Right cardiac atrium (tissue), 5 donors: ENCODE results near the gene FAM117A. TPM values are rescaled to one million over a fixed set of nuclear protein-coding genes. Genes with fewer than 3 reads are reported as not detected.

Experiments
- ATAC-seq, 2 donors: fragments of 200-7000 bp; cut with Tn5 transposase; one replicate each; pipeline versions ENCODE4 v1.8.0 to v1.9.1; 2020; ENCODE audit warnings: moderate library complexity in 2 of 2, mild to moderate bottlenecking in 1 of 2
- DNase-seq, 3 donors: peaks; one replicate each; pipeline ENCODE4 v3.0.0-alpha.2; 2020
- H3K27ac ChIP-seq: one replicate; pipeline ENCODE4 v1.5.1; 2013; ENCODE audit warnings: mild to moderate bottlenecking, low read length, control low read depth, moderate library complexity
- H3K27me3 ChIP-seq: one replicate; pipeline ENCODE4 v1.6.1; 2013; ENCODE audit not compliant: control insufficient read depth, insufficient read depth
- H3K4me1 ChIP-seq: one replicate; pipeline ENCODE4 v1.6.1; 2013; ENCODE audit warnings: low read length; ENCODE audit not compliant: control insufficient read depth, insufficient read depth
- H3K4me3 ChIP-seq: one replicate; pipeline ENCODE4 v1.5.1; 2013; ENCODE audit warnings: low read length, control low read depth
- H3K9me3 ChIP-seq: one replicate; pipeline ENCODE4 v1.6.1; 2013; ENCODE audit warnings: low read length; ENCODE audit not compliant: control insufficient read depth
- WGBS: extraction: QIAGEN DNeasy Blood & Tissue Kit; methylation state at CpG from one replicate; pipeline ENCODE4 v1.1.7; 2013; 5-methylcytosine and 5-hydroxymethylcytosine counted together
- intact Hi-C, 4 donors: fragments of 100-400 bp; cut with DNase I; formaldehyde crosslinking; loops; one replicate each; pipeline versions ENCODE4 v1.11.0 to v1.14.0; 2022 to 2023
- long read RNA-seq, 4 donors: library from polyadenylated mRNA; unstranded; transcript quantifications; one replicate each; pipeline ENCODE4 v2.0.0, GENCODE V29; 2020 to 2021
- polyA plus RNA-seq: library from polyadenylated mRNA; stranded (reverse); fragments of 200-250 nt; gene quantifications from one replicate; pipeline ENCODE4 v1.2.3, GENCODE V29; 2013
- total RNA-seq, 4 donors: library from RNA; stranded (reverse); fragmentation: NEBNext Ultra II Directional; extraction: Animal tissue kit (Norgen Biotek cat#: 25700); gene quantifications; one replicate each; pipeline ENCODE4 v1.2.1, GENCODE V29; 2021
- donor health status: healthy with polysubstance abuse.
- donor health status: DM: no; HTN: yes; CAD: no.
- donor health status: DM: no; HTN: no; CAD: no.
- donor health status: DM: no; HTN: yes; CAD: no; lungs with severe emphysema.
- donor health status: DM: yes; HTN: yes; CAD: no.

The FAM117A gene, protein sequence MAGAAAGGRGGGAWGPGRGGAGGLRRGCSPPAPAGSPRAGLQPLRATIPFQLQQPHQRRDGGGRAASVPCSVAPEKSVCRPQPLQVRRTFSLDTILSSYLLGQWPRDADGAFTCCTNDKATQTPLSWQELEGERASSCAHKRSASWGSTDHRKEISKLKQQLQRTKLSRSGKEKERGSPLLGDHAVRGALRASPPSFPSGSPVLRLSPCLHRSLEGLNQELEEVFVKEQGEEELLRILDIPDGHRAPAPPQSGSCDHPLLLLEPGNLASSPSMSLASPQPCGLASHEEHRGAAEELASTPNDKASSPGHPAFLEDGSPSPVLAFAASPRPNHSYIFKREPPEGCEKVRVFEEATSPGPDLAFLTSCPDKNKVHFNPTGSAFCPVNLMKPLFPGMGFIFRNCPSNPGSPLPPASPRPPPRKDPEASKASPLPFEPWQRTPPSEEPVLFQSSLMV
- total RNA-seq (10 to 100 TPM in 3 of 4 donors, 1 to 10 TPM in 1; 9.9 to 22.8 (median 17.5) TPM), polyA plus RNA-seq (16.9 TPM)
- long read RNA-seq, donor 1, transcript FAM117A-201 (8 exons, 2,365 nt) = major isoform, 14 of 27 reads
- long read RNA-seq, donor 1, partial matches to known transcripts = 7 of 27 reads
- long read RNA-seq, donor 1, other reads (novel, unspliced or antisense) = 6 of 27 reads
- long read RNA-seq, donor 2, transcript FAM117A-201 (8 exons, 2,365 nt) = major isoform, 22 of 27 reads
- long read RNA-seq, donor 2, partial matches to known transcripts = 5 of 27 reads
- long read RNA-seq, donor 2, other reads (novel, unspliced or antisense) = 0 of 27 reads
- long read RNA-seq, donor 3, partial matches to known transcripts = 5 of 5 reads
- long read RNA-seq, donor 3, other reads (novel, unspliced or antisense) = 0 of 5 reads
- long read RNA-seq, donor 4, transcript FAM117A-201 (8 exons, 2,365 nt) = major isoform, 26 of 29 reads
- long read RNA-seq, donor 4, partial matches to known transcripts = 2 of 29 reads
- long read RNA-seq, donor 4, other reads (novel, unspliced or antisense) = 0 of 29 reads

DNA sequence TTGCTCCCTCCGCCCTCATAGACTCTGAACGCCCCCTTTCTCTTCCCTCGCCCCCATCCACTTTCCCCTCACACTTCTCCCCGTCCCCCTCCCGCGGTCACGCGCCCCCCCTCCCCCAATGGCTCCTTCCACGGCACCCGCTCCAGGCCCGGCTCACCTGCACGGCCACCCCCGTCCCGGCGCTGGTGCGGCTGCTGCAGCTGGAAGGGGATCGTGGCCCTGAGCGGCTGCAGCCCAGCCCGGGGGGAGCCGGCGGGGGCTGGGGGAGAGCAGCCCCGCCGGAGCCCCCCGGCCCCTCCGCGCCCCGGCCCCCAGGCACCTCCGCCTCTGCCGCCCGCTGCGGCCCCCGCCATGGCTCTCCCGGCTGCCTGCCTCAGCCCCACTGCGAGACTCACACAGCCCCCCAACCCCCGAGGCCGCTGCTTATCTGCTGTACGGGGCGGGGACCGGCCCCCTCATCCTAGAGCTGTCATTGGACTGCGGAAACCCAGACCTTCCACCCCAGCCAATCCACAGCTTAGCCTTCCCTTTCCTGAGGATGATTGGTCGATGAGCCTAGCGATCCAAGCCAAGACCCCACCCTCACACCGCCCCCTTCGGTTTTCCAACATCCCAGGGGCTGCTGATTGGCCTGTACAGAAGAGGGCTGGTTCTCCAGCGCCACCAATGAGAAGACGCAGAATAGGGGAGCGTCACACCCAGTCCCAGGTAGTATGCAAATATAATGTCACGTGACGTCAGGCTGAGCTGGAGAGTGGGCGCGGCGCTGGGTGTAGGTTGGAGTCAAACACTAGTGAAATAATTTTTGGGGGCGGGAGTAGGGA lies at the start of gene FAM117A:
FAM117A (minus strand) TSS at position 397 of the 824 bp plus-strand sequence; CDS start at position 353, 44 bp downstream.
- ATAC-seq (peak; percentile 98 to 99), DNase-seq (peak; percentile 96 to 97 (median 97))
- Histone ChIP-seq H3K27me3 (no peaks in the 10 kb centered on the region), H3K4me3 (peak within 1 kb of the TSS; percentile 98), H3K27ac (peak within 1 kb of the TSS; percentile 10), H3K9me3 (no peaks in the 10 kb centered on the region), H3K4me1 (no peaks in the 10 kb centered on the region)
- under 1% methylated on average over 53 of the region's 53 CpGs for WGBS
- intact Hi-C loops = no loop called here

DNA sequence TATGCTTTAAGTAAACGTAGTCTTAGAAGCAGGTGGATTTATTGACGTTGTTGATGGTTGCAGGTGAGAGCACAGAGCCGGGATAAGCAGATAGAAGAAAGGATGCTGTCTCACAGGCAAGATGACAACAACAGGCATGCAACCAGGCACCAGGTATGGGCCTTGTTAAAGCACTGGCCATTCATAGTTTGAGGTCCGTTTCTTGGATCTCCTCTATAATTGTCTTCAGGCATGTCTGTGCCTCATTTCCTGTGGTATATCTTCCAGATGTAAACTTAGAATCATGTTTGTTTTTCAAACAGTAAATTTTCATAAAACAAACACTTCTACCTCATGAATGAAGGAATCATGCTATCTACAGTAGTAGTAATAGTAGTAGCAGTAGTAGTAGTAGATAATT lies 45.1 kb upstream of the FAM117A start:
- no peaks in the 10 kb centered on the region for H3K27me3 ChIP-seq
- no peak overlapping the region for H3K27ac ChIP-seq
- no peaks in the 10 kb centered on the region for H3K9me3 ChIP-seq
- no peak for ATAC-seq
- H3K4me1 ChIP-seq = peaks cover 4% of the 10 kb centered on the region
- H3K4me3 ChIP-seq = no peak overlapping the region
- intact Hi-C loops = no loop called here
- no peak for DNase-seq
- WGBS = 78% methylated on average over 4 of the region's 4 CpGs

DNA sequence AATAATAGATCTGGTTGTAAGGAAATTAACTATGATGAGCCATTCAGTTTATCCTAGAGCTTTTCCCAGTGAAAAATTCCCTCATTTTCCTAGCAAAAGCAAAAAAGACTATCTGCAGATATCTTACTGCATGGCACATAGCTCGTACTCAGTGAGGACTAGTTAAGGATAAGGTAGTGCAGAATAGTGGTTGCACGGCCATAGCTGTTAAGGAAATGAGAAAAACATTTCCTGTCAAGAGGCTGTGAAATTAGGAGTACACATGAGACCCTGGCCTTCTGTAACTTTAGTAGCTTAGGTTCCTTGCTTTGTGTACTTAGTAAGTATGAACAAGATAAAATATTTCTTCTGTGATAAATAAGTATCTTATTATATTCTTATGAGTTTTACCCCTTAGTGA lies 34.8 kb upstream of the FAM117A start:
- 69% methylated on average over 2 of the region's 2 CpGs for WGBS
- intact Hi-C loops = loop anchor here in 1 of 4 donors (10.0 kb wide), 1 partner anchor 46 kb away; the partner anchor contains the start of gene TAC4
- H3K4me1 ChIP-seq = peaks cover 1% of the 10 kb centered on the region
- H3K4me3 ChIP-seq = no peak overlapping the region
- ATAC-seq (no peak), DNase-seq (no peak)
- no peaks in the 10 kb centered on the region for H3K27me3 ChIP-seq
- no peaks in the 10 kb centered on the region for H3K9me3 ChIP-seq
- no peak overlapping the region for H3K27ac ChIP-seq

DNA sequence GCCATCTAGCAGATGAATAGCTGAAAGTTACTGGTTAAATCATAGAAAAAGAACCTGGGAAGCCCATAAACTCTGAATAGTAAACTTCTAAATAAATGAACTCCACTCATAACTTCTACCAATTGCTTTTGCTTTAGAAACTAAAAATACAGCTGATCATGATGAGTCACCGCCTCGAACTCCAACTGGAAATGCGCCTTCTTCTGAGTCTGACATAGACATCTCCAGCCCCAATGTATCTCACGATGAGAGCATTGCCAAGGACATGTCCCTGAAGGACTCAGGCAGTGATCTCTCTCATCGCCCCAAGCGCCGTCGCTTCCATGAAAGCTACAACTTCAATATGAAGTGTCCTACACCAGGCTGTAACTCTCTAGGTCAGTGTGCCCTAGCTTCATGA lies 34.3 kb upstream of the FAM117A start:
- no peak overlapping the region for H3K4me3 ChIP-seq
- 71% methylated on average over 8 of the region's 8 CpGs for WGBS
- peak overlapping the region; percentile 67 for H3K27ac ChIP-seq
- H3K9me3 ChIP-seq = no peaks in the 10 kb centered on the region
- H3K27me3 ChIP-seq = no peaks in the 10 kb centered on the region
- DNase-seq = no peak
- H3K4me1 ChIP-seq = peaks cover 1% of the 10 kb centered on the region
- intact Hi-C loops = loop anchor here in 1 of 4 donors (10.0 kb wide), 1 partner anchor 47 kb away; the partner anchor contains the start of gene TAC4
- peak; percentile 15 to 32 for ATAC-seq

DNA sequence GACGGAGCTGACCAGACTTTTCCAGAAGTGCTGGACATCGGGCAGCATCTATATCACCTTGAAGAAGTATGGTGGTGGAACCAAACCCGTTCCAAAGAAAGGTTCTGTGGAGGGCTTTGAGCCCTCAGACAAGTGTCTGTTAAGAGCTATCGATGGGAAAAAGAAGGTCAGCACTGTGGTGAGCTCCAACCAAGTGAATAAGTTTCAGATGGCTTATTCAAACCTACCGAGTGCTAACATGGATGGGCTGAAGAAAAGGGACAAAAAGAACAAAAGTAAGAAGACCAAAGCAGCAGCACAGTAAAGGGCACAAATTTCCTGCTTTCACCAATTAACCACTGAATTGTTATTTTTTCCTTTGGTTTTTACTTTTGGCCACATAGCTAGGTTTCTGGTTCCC lies 31.4 kb upstream of the FAM117A start:
- no peak for DNase-seq
- 84% methylated on average over 5 of the region's 5 CpGs for WGBS
- Histone ChIP-seq H3K27me3 (no peaks in the 10 kb centered on the region), H3K27ac (no peak overlapping the region), H3K9me3 (no peaks in the 10 kb centered on the region), H3K4me1 (no peaks in the 10 kb centered on the region), H3K4me3 (no peak overlapping the region)
- ATAC-seq = no peak
- intact Hi-C loops = loop anchor here in 1 of 4 donors (10.0 kb wide), 1 partner anchor 49 kb away; the partner anchor contains the start of gene TAC4

DNA sequence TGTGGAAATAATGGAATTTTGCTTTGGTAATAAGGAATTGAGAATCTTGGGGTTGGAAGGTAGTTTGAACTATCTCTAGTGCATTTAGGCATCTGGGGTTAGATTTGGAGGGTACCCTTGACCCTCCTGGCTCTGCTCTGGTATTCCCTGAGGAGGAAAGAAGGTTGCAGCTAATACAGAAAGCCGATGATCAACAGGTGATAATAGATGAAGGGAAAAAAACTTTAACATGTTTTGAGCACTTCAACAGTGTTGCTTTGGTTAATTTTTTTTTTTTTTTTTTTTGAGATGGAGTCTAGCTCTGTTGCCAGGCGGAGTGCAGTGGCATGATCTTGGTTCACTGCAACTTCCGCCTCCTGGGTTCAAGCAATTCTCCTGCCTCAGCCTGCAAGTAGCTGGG lies 29.4 kb upstream of the FAM117A start:
- ATAC-seq (no peak), DNase-seq (no peak)
- H3K27me3 ChIP-seq = no peaks in the 10 kb centered on the region
- intact Hi-C loops = loop anchor here in 1 of 4 donors (10.0 kb wide), 1 partner anchor 51 kb away; the partner anchor contains the start of gene TAC4
- H3K9me3 ChIP-seq = no peaks in the 10 kb centered on the region
- H3K27ac ChIP-seq = no peak overlapping the region
- H3K4me1 ChIP-seq = peaks cover 2% of the 10 kb centered on the region
- no peak overlapping the region for H3K4me3 ChIP-seq
- WGBS = 87% methylated on average over 3 of the region's 3 CpGs

DNA sequence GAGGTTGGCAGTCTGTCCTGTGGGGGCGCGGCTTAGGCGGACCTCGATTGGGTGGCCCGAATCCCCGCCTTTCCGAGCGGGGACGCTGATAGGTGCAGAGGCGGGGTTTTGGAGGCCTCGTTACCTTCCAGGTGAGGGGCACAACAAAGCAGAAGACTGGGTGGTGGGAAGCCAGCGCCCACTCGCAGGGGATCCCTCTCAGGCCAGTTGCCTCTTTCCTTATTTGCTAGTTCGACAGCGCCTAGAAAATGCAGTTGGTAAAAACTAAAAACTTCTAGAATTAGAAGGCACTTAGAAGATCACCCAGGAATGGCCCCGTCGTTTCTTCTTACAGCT lies 25.3 kb upstream of the FAM117A start:
- intact Hi-C loops = loop anchor here in 3 of 4 donors (5.0 to 10.0 kb wide), 2 partner anchors 82 to 214 kb away; partner anchors contain the start of genes NXPH3 (in 2 of the 3) and SLC35B1 (in 1 of the 3)
- H3K9me3 ChIP-seq = no peaks in the 10 kb centered on the region
- no peaks in the 10 kb centered on the region for H3K27me3 ChIP-seq
- H3K27ac ChIP-seq = peak overlapping the region; percentile 19
- peaks cover 2% of the 10 kb centered on the region for H3K4me1 ChIP-seq
- no peak for ATAC-seq
- WGBS = 5% methylated on average over 17 of the region's 17 CpGs
- DNase-seq = no peak
- peak overlapping the region; percentile 42 for H3K4me3 ChIP-seq

DNA sequence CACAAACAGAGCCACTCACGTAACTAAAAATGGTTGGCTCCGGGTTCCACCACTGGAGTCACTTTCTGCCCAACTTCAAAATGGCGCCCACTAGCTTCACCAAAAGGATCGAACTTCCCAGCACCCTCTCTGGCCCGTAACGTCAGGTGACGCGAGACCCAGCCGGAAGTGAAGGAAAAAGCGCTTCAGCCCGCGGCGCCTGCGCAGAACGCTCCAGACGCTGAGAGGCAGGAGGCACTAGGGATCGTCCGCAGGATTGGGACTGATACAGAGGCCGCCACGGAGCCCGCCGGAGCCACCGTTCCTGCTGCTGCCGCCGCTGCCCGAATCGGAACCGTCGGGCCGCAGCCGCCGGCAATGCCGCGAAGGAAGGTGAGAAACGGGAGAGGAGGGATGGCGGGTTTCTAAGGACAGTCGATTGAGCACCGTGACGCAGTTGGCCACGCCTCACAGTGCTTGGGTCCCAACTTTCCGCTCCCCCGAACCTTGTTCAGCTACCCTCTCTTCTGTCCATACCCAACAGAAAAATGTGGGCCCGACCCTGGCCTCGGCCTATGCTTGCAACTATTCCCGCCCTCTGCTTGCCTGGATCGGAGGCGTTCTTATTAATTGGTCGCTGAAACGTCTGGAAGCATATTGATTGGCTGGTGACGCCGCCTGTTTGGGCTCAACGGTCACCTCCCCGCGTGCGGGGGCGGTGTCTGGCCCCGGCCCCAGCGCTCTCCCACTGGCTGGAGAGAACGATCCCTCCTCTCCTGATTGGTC lies 24.7 kb upstream of the FAM117A start, which contains the start of gene KAT7:
KAT7 (plus strand) TSS at position 204 of the 765 bp plus-strand sequence; CDS start at position 358, 154 bp downstream.
- ATAC-seq = peak; percentile 97 to 98
- WGBS = under 1% methylated on average over 59 of the region's 59 CpGs
- no peaks in the 10 kb centered on the region for H3K27me3 ChIP-seq
- H3K4me1 ChIP-seq = peaks cover 2% of the 10 kb centered on the region
- no peaks in the 10 kb centered on the region for H3K9me3 ChIP-seq
- H3K4me3 ChIP-seq = peak within 1 kb of the TSS; percentile 83
- DNase-seq = peak; percentile 100
- H3K27ac ChIP-seq = peak within 1 kb of the TSS; percentile 99
- intact Hi-C loops = loop anchor here in 3 of 4 donors (5.0 to 10.0 kb wide), 2 partner anchors 81 to 214 kb away; partner anchors contain the start of genes NXPH3 (in 2 of the 3) and SLC35B1 (in 1 of the 3)

DNA sequence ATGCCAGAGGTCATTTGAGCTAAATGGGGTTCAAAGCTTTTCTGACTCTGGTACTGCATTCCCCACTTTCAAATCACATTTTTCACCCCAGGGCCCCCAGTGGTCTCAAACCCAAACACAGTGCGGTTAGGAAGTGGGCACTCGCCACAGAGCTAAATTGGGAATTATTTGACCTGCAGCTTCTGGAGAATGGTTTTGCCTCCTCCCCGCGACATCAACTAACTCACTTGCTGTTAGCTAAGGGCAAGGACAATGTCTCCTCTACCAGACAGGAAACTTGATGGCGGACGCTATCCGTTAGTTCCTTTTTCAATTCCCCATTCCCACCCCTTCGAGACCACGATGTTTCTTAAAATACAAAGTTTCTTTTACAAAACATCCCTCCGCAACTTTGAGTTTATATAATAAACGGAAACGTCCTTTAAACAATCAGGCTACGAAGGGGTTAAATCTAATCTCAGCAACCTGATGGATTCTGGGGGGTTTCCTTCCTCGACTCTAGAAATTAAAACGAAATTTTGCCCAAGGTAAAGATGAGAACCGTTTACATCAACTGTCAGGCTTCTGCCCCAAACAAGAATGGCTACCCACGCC lies 24.1 kb upstream of the FAM117A start:
- H3K4me1 ChIP-seq = peaks cover 2% of the 10 kb centered on the region
- 1% methylated on average over 17 of the region's 17 CpGs for WGBS
- DNase-seq = peak in 1 of 3 donors; percentile 56

More for the DNA sequence above, 24.1 kb upstream of the FAM117A start:
- H3K4me3 ChIP-seq = peak overlapping the region; percentile 83
- no peaks in the 10 kb centered on the region for H3K9me3 ChIP-seq
- peak overlapping the region; percentile 99 for H3K27ac ChIP-seq
- no peak for ATAC-seq
- intact Hi-C loops = loop anchor here in 3 of 4 donors (5.0 to 10.0 kb wide), 2 partner anchors 81 to 213 kb away; partner anchors contain the start of genes NXPH3 (in 2 of the 3) and SLC35B1 (in 1 of the 3)
- no peaks in the 10 kb centered on the region for H3K27me3 ChIP-seq
